B cell (primary cell): ENCODE data around the gene NBR1. TPM values are rescaled to one million over a fixed set of nuclear protein-coding genes. Genes with fewer than 3 reads are reported as not detected.
"Not testable (repeated sequence)": the region's sequence is repeated elsewhere in the genome, so short reads cannot be mapped to it uniquely, and the experiment has no call there.

Experiments used
- ATAC-seq: fragments of 200-7000 bp; cut with Tn5 transposase; one replicate; pipeline ENCODE4 v1.10.0; 2021; ENCODE audit warnings: low read depth, mild to moderate bottlenecking, moderate number of reproducible peaks, moderate library complexity
- CTCF ChIA-PET: fragments of 350-600 bp; sonication (Branson Sonifier 250); formaldehyde crosslinking; loops from one replicate; lab custom pipeline; 2021; ENCODE audit warnings: antibody characterized with exemption, inconsistent platforms; lab: Charles Lee
- POLR2A ChIA-PET: fragments of 350-600 bp; sonication (Branson Sonifier 250); formaldehyde crosslinking; loops from one replicate; lab custom pipeline; 2021; ENCODE audit warnings: antibody characterized with exemption; lab: Charles Lee
- DNase-seq: peaks from one replicate; pipeline ENCODE4 v3.0.0; 2013
- H2AFZ ChIP-seq: 2 replicates; pipeline ENCODE4 v1.6.1; 2012; ENCODE audit warnings: mild to moderate bottlenecking, low read depth, low read length; ENCODE audit not compliant: insufficient read depth, poor library complexity, severe bottlenecking
- H3K27ac ChIP-seq, 2 donors: 1 replicate in 1 of 2; 2 replicates in 1 of 2; pipeline ENCODE4 v1.5.1; 2012 to 2013; ENCODE audit warnings: low read length in 2 of 2, mild to moderate bottlenecking in 2 of 2, moderate library complexity in 1 of 2
- H3K27me3 ChIP-seq, 4 experiments: fragments of 200-600 bp in 1 of 4; sonication (generic) in 1 of 4; replicated peaks in 1 of 4; 1 replicate in 2 of 4; 2 replicates in 2 of 4; pipeline versions ENCODE4 v1.6.1 to v1.7.0; 2013 to 2016; ENCODE audit warnings: low read length in 3 of 4, mild to moderate bottlenecking in 2 of 4, mixed read lengths in 1 of 4, moderate library complexity in 1 of 4; ENCODE audit not compliant: insufficient read depth in 4 of 4, control insufficient read depth in 3 of 4; ENCODE audit errors: control extremely low read depth in 1 of 4
- H3K36me3 ChIP-seq, 2 experiments: replicated peaks in 1 of 2; 1 replicate in 1 of 2; 2 replicates in 1 of 2; pipeline versions ENCODE4 v1.6.1 to v1.7.1; 2013; ENCODE audit warnings: low read length in 1 of 2; ENCODE audit not compliant: insufficient read depth in 2 of 2, control insufficient read depth in 1 of 2; ENCODE audit errors: control extremely low read depth in 1 of 2, extremely low read depth in 1 of 2
- H3K4me1 ChIP-seq, 2 donors: fragments of 200-600 bp in 1 of 2; sonication (generic) in 1 of 2; 1 replicate in 1 of 2; 2 replicates in 1 of 2; pipeline versions ENCODE4 v1.5.1 to v1.6.1; 2013 to 2017; ENCODE audit warnings: low read length in 2 of 2; ENCODE audit not compliant: control insufficient read depth in 2 of 2, insufficient read depth in 2 of 2
- H3K4me2 ChIP-seq: replicated peaks from 2 replicates; pipeline ENCODE3; 2012; ENCODE audit warnings: mild to moderate bottlenecking, low read depth, low read length; ENCODE audit not compliant: poor library complexity, severe bottlenecking
- H3K4me3 ChIP-seq, 5 experiments: fragments of 200-600 bp in 1 of 5; sonication (generic) in 1 of 5; 1 replicate in 3 of 5; 2 replicates in 2 of 5; pipeline versions ENCODE4 v1.5.1 to v1.7.0; 2011 to 2016; ENCODE audit warnings: low read length in 4 of 5, mild to moderate bottlenecking in 4 of 5, low read depth in 2 of 5, control low read depth in 1 of 5, moderate library complexity in 1 of 5; ENCODE audit not compliant: insufficient read depth in 1 of 5; ENCODE audit errors: control extremely low read depth in 1 of 5, extremely low read depth in 1 of 5
- H3K79me2 ChIP-seq: fragments of 200-600 bp; sonication (generic); one replicate; pipeline ENCODE4 v1.6.0; 2016; ENCODE audit warnings: low read length; ENCODE audit not compliant: control insufficient read depth, insufficient read depth
- H3K9ac ChIP-seq: fragments of 200-600 bp; sonication (generic); 2 replicates; pipeline ENCODE4 v1.6.1; 2017; ENCODE audit warnings: mild to moderate bottlenecking, low read length, moderate library complexity
- H3K9me3 ChIP-seq, 3 donors: one replicate each; pipeline versions ENCODE4 v1.6.1 to v1.7.1; 2013; ENCODE audit warnings: low read length in 2 of 3; ENCODE audit not compliant: control insufficient read depth in 2 of 3, insufficient read depth in 1 of 3; ENCODE audit errors: control extremely low read depth in 1 of 3
- H4K20me1 ChIP-seq: 2 replicates; pipeline ENCODE4 v1.6.0; 2012; ENCODE audit warnings: mild to moderate bottlenecking, low read length; ENCODE audit not compliant: insufficient read depth, control insufficient read depth, poor library complexity, severe bottlenecking
- H3K27ac Mint-ChIP-seq: one replicate; pipeline ENCODE4 v1.8.0; 2021; ENCODE audit warnings: mixed read lengths
- H3K27me3 Mint-ChIP-seq: one replicate; pipeline ENCODE4 v1.8.0; 2021; ENCODE audit warnings: mixed read lengths
- H3K4me1 Mint-ChIP-seq: one replicate; pipeline ENCODE4 v1.8.0; 2021; ENCODE audit warnings: mixed read lengths
- H3K4me3 Mint-ChIP-seq: one replicate; pipeline ENCODE4 v1.8.0; 2021; ENCODE audit warnings: mixed read lengths
- H3K9me3 Mint-ChIP-seq: one replicate; pipeline ENCODE4 v1.8.0; 2022; ENCODE audit warnings: mixed read lengths; ENCODE audit not compliant: insufficient read depth
- CTCF ChIP-seq: fragments of 200-600 bp; IDR thresholded peaks from one replicate; pipeline ENCODE4 v1.8.0; 2022; ENCODE audit warnings: antibody characterized with exemption, mild to moderate bottlenecking
- EZH2 ChIP-seq: IDR thresholded peaks from 2 replicates; pipeline ENCODE4 v1.6.1; 2012; ENCODE audit warnings: borderline replicate concordance, low read depth, mild to moderate bottlenecking, moderate library complexity, low read length; ENCODE audit not compliant: insufficient read depth, poor library complexity, severe bottlenecking
- WGBS: methylation state at CpG from one replicate; pipeline ENCODE4 v1.1.5; 2013; ENCODE audit warnings: missing lambda C conversion rate; ENCODE audit not compliant: insufficient coverage; 5-methylcytosine and 5-hydroxymethylcytosine counted together
- intact Hi-C: fragments of 100-400 bp; cut with micrococcal nuclease; formaldehyde crosslinking; loops from one replicate; pipeline ENCODE4 v1.10.0; 2022
- polyA plus RNA-seq: library from polyadenylated mRNA; depleted of rRNA; stranded (reverse); fragments of >200 nt; gene quantifications from 2 replicates; pipeline ENCODE4 v1.2.3, GENCODE V29; 2012
- total RNA-seq, 2 donors: library from RNA; stranded (reverse); fragments of 120-200 nt in 1 of 2; gene quantifications; 1 replicate in 1 of 2; 2 replicates in 1 of 2; pipeline versions ENCODE4 v1.2.3 to v1.2.4, GENCODE V29; 2013 to 2022

NBR1 gene
- total and polyA plus RNA-seq, 2 donors (not counting 1 experiment from before 2014, with no cell fraction given), result 18.8 to 43.9 TPM

GRCh38 chr17:43165971-43166370 is 5.0 kb upstream of the NBR1 start:
- ATAC-seq, H3K27ac ChIP-seq, H3K4me3 ChIP-seq, H3K4me2 ChIP-seq, H3K9me3 ChIP-seq, H3K27me3 ChIP-seq, H3K27me3 Mint-ChIP-seq, H3K4me1 Mint-ChIP-seq, CTCF ChIA-PET, H3K36me3 ChIP-seq, H2AFZ ChIP-seq, H4K20me1 ChIP-seq, DNase-seq, H3K27ac Mint-ChIP-seq, intact Hi-C loops, H3K9me3 Mint-ChIP-seq, H3K4me3 Mint-ChIP-seq, POLR2A ChIA-PET, H3K9ac ChIP-seq: not testable (repeated sequence)
- H3K79me2 ChIP-seq, result peaks cover 36% of the 10 kb centered on the region
- peaks cover 9 to 17% of the 10 kb centered on the region in 2 donors for H3K4me1 ChIP-seq

- H3K27ac ChIP-seq, result peak overlapping the region; percentile 100
- H3K36me3 ChIP-seq, result no peaks in the 10 kb centered on the region
- TF ChIP-seq EZH2 (no peak), CTCF (no peak)
- POLR2A ChIA-PET, result interaction anchor here (0.8 to 1.4 kb wide), 4 partner anchors 43 to 172 kb away, joined by 3 to 9 read pairs (median 4); partner anchors contain the start of genes BRCA1, RND2 and RPL27
- Mint-ChIP-seq H3K4me3 (no peak overlapping the region), H3K9me3 (no peaks in the 10 kb centered on the region), H3K4me1 (peaks cover 18% of the 10 kb centered on the region), H3K27ac (no peak overlapping the region), H3K27me3 (no peaks in the 10 kb centered on the region)
- no peaks in the 10 kb centered on the region for H3K27me3 ChIP-seq
- H3K9ac ChIP-seq, result peak overlapping the region; percentile 99
- DNase-seq (no peak), ATAC-seq (peak; percentile 4)
- intact Hi-C loops, result loop anchor here (1.0 to 2.0 kb wide), 6 partner anchors 44 to 633 kb away; partner anchors contain the start of genes BRCA1, IFI35 and NAGLU
- CTCF ChIA-PET, result interaction anchor here (0.5 kb wide), 1 partner anchor 151 kb away, joined by 3 read pairs; no protein-coding TSS in a partner anchor
- peak overlapping the region; percentile 93 for H3K4me2 ChIP-seq
- peaks cover 61% of the 10 kb centered on the region for H3K79me2 ChIP-seq
- peak overlapping the region; percentile 70 to 99 (median 90) for H3K4me3 ChIP-seq
- H4K20me1 ChIP-seq, result no peaks in the 10 kb centered on the region
- under 1% methylated on average over 29 of the region's 29 CpGs for WGBS
- H3K4me1 ChIP-seq, result peaks cover 20 to 39% of the 10 kb centered on the region in 2 donors
- H3K9me3 ChIP-seq, result no peaks in the 10 kb centered on the region
- peak overlapping the region; percentile 86 for H2AFZ ChIP-seq
These were observed 1.4 kb upstream of the NBR1 start for GRCh38 chr17:43169561-43170139.
